ENCODE results near the gene SEMA3C.

- TF ChIP-seq CTCF (IDR thresholded peaks at IDR 0.05; ENCODE audit: extremely low read depth in 1 of 2, insufficient read depth in 1 of 2, low read depth in 1 of 2, low read length in 2 of 2) (no peak), POLR2A (IDR thresholded peaks at IDR 0.05; ENCODE audit: low read depth, low read length) (no peak)
Observed at GRCh38 chr7:80771523-80771922, 147.3 kb downstream of the SEMA3C start.
